Loucy (cell line): ENCODE data around the gene MADD.

Experiments used
- H2AFZ ChIP-seq: fragments of 200-600 bp; sonication (generic); 2 replicates; pipeline ENCODE4 v1.6.0; 2016; ENCODE audit warnings: antibody characterized with exemption, mild to moderate bottlenecking, low read length, moderate library complexity
- H3F3A ChIP-seq: fragments of 200-600 bp; 2 replicates; pipeline ENCODE4 v1.6.0; 2016; ENCODE audit warnings: antibody characterized with exemption, low read depth, mild to moderate bottlenecking
- H3K27me3 ChIP-seq: fragments of 200-600 bp; sonication (generic); 2 replicates; pipeline ENCODE4 v1.6.1; 2014; ENCODE audit warnings: low read length, mild to moderate bottlenecking; ENCODE audit not compliant: insufficient read depth, poor library complexity, severe bottlenecking
- H3K36me3 ChIP-seq: fragments of 200-600 bp; sonication (generic); 2 replicates; pipeline ENCODE4 v1.6.1; 2016; ENCODE audit warnings: low read length; ENCODE audit not compliant: insufficient read depth
- H3K4me1 ChIP-seq: fragments of 200-600 bp; sonication (generic); 2 replicates; pipeline ENCODE4 v1.5.1; 2014; ENCODE audit warnings: low read length, mild to moderate bottlenecking; ENCODE audit not compliant: insufficient read depth, poor library complexity, severe bottlenecking
- H3K4me2 ChIP-seq: fragments of 200-600 bp; sonication (generic); 2 replicates; pipeline ENCODE4 v1.6.0; 2014; ENCODE audit warnings: antibody characterized with exemption, low read length, low read depth, mild to moderate bottlenecking; ENCODE audit not compliant: poor library complexity, severe bottlenecking
- H3K4me3 ChIP-seq: fragments of 200-600 bp; sonication (generic); 2 replicates; pipeline ENCODE4 v1.5.1; 2014; ENCODE audit warnings: low read length, mild to moderate bottlenecking, mixed read lengths; ENCODE audit not compliant: poor library complexity, severe bottlenecking
- H3K79me2 ChIP-seq: fragments of 200-600 bp; sonication (generic); 2 replicates; pipeline ENCODE4 v1.6.1; 2014; ENCODE audit warnings: low read length; ENCODE audit not compliant: insufficient read depth
- H3K9ac ChIP-seq: fragments of 200-600 bp; sonication (generic); 2 replicates; pipeline ENCODE4 v1.6.0; 2014; ENCODE audit warnings: mild to moderate bottlenecking, low read depth, low read length, moderate library complexity; ENCODE audit not compliant: poor library complexity, severe bottlenecking
- H3K9me2 ChIP-seq: fragments of 200-600 bp; sonication (generic); replicated peaks from 2 replicates; pipeline ENCODE4 v1.6.1; 2016; ENCODE audit warnings: low read depth, low read length, mixed read lengths
- H3K9me3 ChIP-seq: fragments of 200-600 bp; sonication (generic); 2 replicates; pipeline ENCODE4 v1.6.1; 2014; ENCODE audit warnings: mild to moderate bottlenecking, antibody characterized with exemption, low read length, low read depth; ENCODE audit not compliant: insufficient read depth
- H4K20me1 ChIP-seq: fragments of 200-600 bp; sonication (generic); 2 replicates; pipeline ENCODE4 v1.6.0; 2014; ENCODE audit warnings: antibody characterized with exemption, low read length, mild to moderate bottlenecking; ENCODE audit not compliant: insufficient read depth, poor library complexity, severe bottlenecking
- CTCF ChIP-seq: fragments of 200-600 bp; sonication (generic); conservative IDR thresholded peaks from 2 replicates; pipeline ENCODE4 v1.5.1; 2014; ENCODE audit warnings: mild to moderate bottlenecking, antibody characterized with exemption, low read length
- EZH2phosphoT487 ChIP-seq: fragments of 200-600 bp; IDR thresholded peaks from 2 replicates; pipeline ENCODE4 v1.6.1; 2018; ENCODE audit warnings: antibody characterized with exemption, mild to moderate bottlenecking, moderate library complexity, borderline replicate concordance

The MADD gene

GRCh38 chr11:47374720-47375019 lies 104.7 kb downstream of the MADD start:
- Histone ChIP-seq H3K9me2 (no peaks in the 10 kb centered on the region), H3K9me3 (no peaks in the 10 kb centered on the region), H4K20me1 (no peaks in the 10 kb centered on the region), H3K36me3 (no peaks in the 10 kb centered on the region), H3F3A (no peaks in the 10 kb centered on the region), H3K4me1 (peaks cover 22% of the 10 kb centered on the region), H3K4me2 (no peak overlapping the region), H3K9ac (no peak overlapping the region), H3K4me3 (no peak overlapping the region), H2AFZ (no peak overlapping the region), H3K79me2 (no peaks in the 10 kb centered on the region), H3K27me3 (no peaks in the 10 kb centered on the region)
- TF ChIP-seq CTCF (no peak), EZH2phosphoT487 (no peak)

GRCh38 chr11:47375020-47375419 lies 105.1 kb downstream of the MADD start:
- Histone ChIP-seq H3K4me1 (peaks cover 22% of the 10 kb centered on the region), H3K4me2 (no peak overlapping the region), H2AFZ (no peak overlapping the region), H3K9me2 (no peaks in the 10 kb centered on the region; the same call in 1 of the 2 replicates), H4K20me1 (no peaks in the 10 kb centered on the region), H3K27me3 (no peaks in the 10 kb centered on the region), H3K36me3 (no peaks in the 10 kb centered on the region), H3K9me3 (no peaks in the 10 kb centered on the region), H3K79me2 (no peaks in the 10 kb centered on the region), H3K9ac (no peak overlapping the region), H3K4me3 (no peak overlapping the region), H3F3A (no peaks in the 10 kb centered on the region)
- TF ChIP-seq EZH2phosphoT487 (no peak), CTCF (no peak)

GRCh38 chr11:47375546-47376085 lies 105.7 kb downstream of the MADD start:
- no peak overlapping the region for H3K4me3 ChIP-seq
- H3K27me3 ChIP-seq: no peaks in the 10 kb centered on the region
- no peaks in the 10 kb centered on the region for H4K20me1 ChIP-seq
- H2AFZ ChIP-seq: no peak overlapping the region
- peaks cover 22% of the 10 kb centered on the region for H3K4me1 ChIP-seq
- H3F3A ChIP-seq: no peaks in the 10 kb centered on the region
- no peak for TF ChIP-seq EZH2phosphoT487
- TF ChIP-seq CTCF: no peak
- no peaks in the 10 kb centered on the region for H3K9me3 ChIP-seq
- no peaks in the 10 kb centered on the region for H3K36me3 ChIP-seq
- H3K9me2 ChIP-seq: no peaks in the 10 kb centered on the region; the same call in 1 of the 2 replicates
- H3K4me2 ChIP-seq: no peak overlapping the region
- H3K79me2 ChIP-seq: no peaks in the 10 kb centered on the region
- H3K9ac ChIP-seq: no peak overlapping the region
